OCI-LY1 (cell line): ENCODE measurements around the gene PDLIM4.

Experiments
- H2AFZ ChIP-seq: fragments of 200-600 bp; sonication (generic), shearing (Covaris generic); 2 replicates; pipeline ENCODE4 v1.6.0; 2014; ENCODE audit warnings: antibody characterized with exemption, mild to moderate bottlenecking, low read length
- H3F3A ChIP-seq: fragments of 200-600 bp; sonication (generic), shearing (Covaris generic); 2 replicates; pipeline ENCODE4 v1.6.0; 2014; ENCODE audit warnings: mild to moderate bottlenecking, antibody characterized with exemption, low read length, moderate library complexity; ENCODE audit not compliant: insufficient read depth
- H3K27ac ChIP-seq: fragments of 200-600 bp; sonication (generic); 2 replicates; pipeline ENCODE4 v1.5.1; 2014; ENCODE audit warnings: low read length, mixed run types, mild to moderate bottlenecking, low read depth; ENCODE audit not compliant: poor library complexity, severe bottlenecking
- H3K27me3 ChIP-seq: fragments of 200-600 bp; sonication (generic); 2 replicates; pipeline ENCODE4 v1.6.0; 2014; ENCODE audit warnings: antibody characterized with exemption, mild to moderate bottlenecking, low read length, moderate library complexity; ENCODE audit not compliant: insufficient read depth
- H3K36me3 ChIP-seq: fragments of 200-600 bp; sonication (generic); 2 replicates; pipeline ENCODE4 v1.6.1; 2014; ENCODE audit warnings: mild to moderate bottlenecking, antibody characterized with exemption, low read length, moderate library complexity, mixed read lengths; ENCODE audit not compliant: insufficient read depth
- H3K4me1 ChIP-seq: fragments of 200-600 bp; sonication (generic); 2 replicates; pipeline ENCODE4 v1.5.1; 2014; ENCODE audit warnings: mild to moderate bottlenecking, low read length, moderate library complexity; ENCODE audit not compliant: insufficient read depth, severe bottlenecking
- H3K4me2 ChIP-seq: fragments of 200-600 bp; sonication (generic), shearing (Covaris generic); 2 replicates; pipeline ENCODE4 v1.6.1; 2014; ENCODE audit warnings: low read length
- H3K4me3 ChIP-seq: fragments of 200-600 bp; sonication (generic); 2 replicates; pipeline ENCODE4 v1.5.1; 2014; ENCODE audit warnings: low read length, low read depth, mild to moderate bottlenecking, mixed read lengths; ENCODE audit not compliant: poor library complexity, severe bottlenecking
- H3K79me2 ChIP-seq: fragments of 200-600 bp; shearing (Covaris generic); 2 replicates; pipeline ENCODE4 v1.6.1; 2016; ENCODE audit warnings: mixed run types, low read length, mixed read lengths; ENCODE audit not compliant: insufficient read depth
- H3K9ac ChIP-seq: fragments of 200-600 bp; sonication (generic), shearing (Covaris generic); 2 replicates; pipeline ENCODE4 v1.6.1; 2014; ENCODE audit warnings: mild to moderate bottlenecking, low read length, mixed read lengths
- H3K9me2 ChIP-seq: fragments of 200-600 bp; sonication (generic), shearing (Covaris generic); 2 replicates; pipeline ENCODE4 v1.6.1; 2014; ENCODE audit warnings: low read depth, mild to moderate bottlenecking, low read length, mixed read lengths
- H3K9me3 ChIP-seq: fragments of 200-600 bp; shearing (Covaris generic); 2 replicates; pipeline ENCODE4 v1.6.1; 2014; ENCODE audit warnings: low read length, mixed read lengths
- H4K20me1 ChIP-seq: fragments of 200-600 bp; sonication (generic), shearing (Covaris generic); 2 replicates; pipeline ENCODE4 v1.6.0; 2016; ENCODE audit warnings: mild to moderate bottlenecking, low read length; ENCODE audit not compliant: insufficient read depth
- CTCF ChIP-seq: fragments of 200-600 bp; sonication (generic), shearing (Covaris generic); IDR thresholded peaks from 2 replicates; pipeline ENCODE4 v1.5.1; 2017; ENCODE audit warnings: mild to moderate bottlenecking, antibody characterized with exemption, low read length, moderate library complexity, mixed read lengths
- EZH2 ChIP-seq: fragments of 200-600 bp; sonication (generic), shearing (Covaris generic); IDR thresholded peaks from 2 replicates; pipeline ENCODE4 v1.8.0; 2017; ENCODE audit warnings: borderline replicate concordance, mixed run types, mild to moderate bottlenecking, antibody characterized with exemption, low read length, moderate library complexity, mixed read lengths

Gene PDLIM4

GRCh38 chr5:132261881-132262845, 4.7 kb downstream of the PDLIM4 start:
- no peaks in the 10 kb centered on the region for H3K36me3 ChIP-seq
- no peak overlapping the region for H3K4me2 ChIP-seq
- H4K20me1 ChIP-seq = no peaks in the 10 kb centered on the region
- no peaks in the 10 kb centered on the region for H3K4me1 ChIP-seq
- no peak overlapping the region for H3K9ac ChIP-seq
- H3K79me2 ChIP-seq = no peaks in the 10 kb centered on the region
- H3K27me3 ChIP-seq = no peaks in the 10 kb centered on the region
- H3K9me3 ChIP-seq = no peaks in the 10 kb centered on the region
- H2AFZ ChIP-seq = no peak overlapping the region
- H3K27ac ChIP-seq = no peak overlapping the region
- TF ChIP-seq CTCF = no peak
- TF ChIP-seq EZH2 = no peak
- H3F3A ChIP-seq = no peaks in the 10 kb centered on the region
- H3K4me3 ChIP-seq = no peak overlapping the region
- H3K9me2 ChIP-seq = no peaks in the 10 kb centered on the region

- no peak overlapping the region for H3K4me3 ChIP-seq
- no peak overlapping the region for H3K4me2 ChIP-seq
- no peaks in the 10 kb centered on the region for H4K20me1 ChIP-seq
- no peak for TF ChIP-seq CTCF
- no peak for TF ChIP-seq EZH2
- no peaks in the 10 kb centered on the region for H3K36me3 ChIP-seq
- H2AFZ ChIP-seq = no peak overlapping the region
- no peaks in the 10 kb centered on the region for H3K27me3 ChIP-seq
- H3K4me1 ChIP-seq = no peaks in the 10 kb centered on the region
- no peak overlapping the region for H3K27ac ChIP-seq
- no peaks in the 10 kb centered on the region for H3F3A ChIP-seq
- H3K79me2 ChIP-seq = no peaks in the 10 kb centered on the region
- no peaks in the 10 kb centered on the region for H3K9me3 ChIP-seq
- H3K9me2 ChIP-seq = no peaks in the 10 kb centered on the region
- H3K9ac ChIP-seq = no peak overlapping the region
Measured at GRCh38 chr5:132262882-132263547, 5.5 kb downstream of the PDLIM4 start.

GRCh38 chr5:132263548-132264261, 6.2 kb downstream of the PDLIM4 start:
- no peaks in the 10 kb centered on the region for H3F3A ChIP-seq
- no peak overlapping the region for H3K9ac ChIP-seq
- no peaks in the 10 kb centered on the region for H3K27me3 ChIP-seq
- no peaks in the 10 kb centered on the region for H4K20me1 ChIP-seq
- H3K79me2 ChIP-seq = no peaks in the 10 kb centered on the region
- no peaks in the 10 kb centered on the region for H3K4me1 ChIP-seq
- no peaks in the 10 kb centered on the region for H3K9me2 ChIP-seq
- H3K4me3 ChIP-seq = no peak overlapping the region
- no peak overlapping the region for H3K27ac ChIP-seq
- H2AFZ ChIP-seq = no peak overlapping the region
- H3K9me3 ChIP-seq = no peaks in the 10 kb centered on the region
- H3K4me2 ChIP-seq = no peak overlapping the region
- TF ChIP-seq EZH2 (no peak), CTCF (no peak)
- no peaks in the 10 kb centered on the region for H3K36me3 ChIP-seq
